Tibial nerve (tissue), 4 donors: ENCODE measurements around the gene RPS8.
"Not testable (repeated sequence)": the region's sequence is repeated elsewhere in the genome, so short reads cannot be mapped to it uniquely, and the experiment has no call there.

Source experiments
- EP300 ChIP-seq, 2 donors: sonication (generic); formaldehyde crosslinking; IDR thresholded peaks; one replicate each; pipeline ENCODE4 v1.6.1; 2017; ENCODE audit warnings: antibody characterized with exemption in 2 of 2, mild to moderate bottlenecking in 1 of 2
- POLR2A ChIP-seq, 2 donors: fragments of 450-650 bp; IDR thresholded peaks; one replicate each; pipeline ENCODE4 v1.6.1; 2017; ENCODE audit warnings: antibody characterized with exemption in 2 of 2, mild to moderate bottlenecking in 2 of 2, moderate library complexity in 2 of 2
- TF ChIP-seq, protein P1 (sequence below), 5 experiments: fragments of 200-600 bp in 3 of 5; fragments of 450-650 bp in 2 of 5; sonication (generic) in 3 of 5; IDR thresholded peaks; one replicate each; pipeline ENCODE4 v1.5.1; 2016 to 2019; ENCODE audit warnings: antibody characterized with exemption in 5 of 5, mild to moderate bottlenecking in 3 of 5, moderate library complexity in 2 of 5

DNA sequence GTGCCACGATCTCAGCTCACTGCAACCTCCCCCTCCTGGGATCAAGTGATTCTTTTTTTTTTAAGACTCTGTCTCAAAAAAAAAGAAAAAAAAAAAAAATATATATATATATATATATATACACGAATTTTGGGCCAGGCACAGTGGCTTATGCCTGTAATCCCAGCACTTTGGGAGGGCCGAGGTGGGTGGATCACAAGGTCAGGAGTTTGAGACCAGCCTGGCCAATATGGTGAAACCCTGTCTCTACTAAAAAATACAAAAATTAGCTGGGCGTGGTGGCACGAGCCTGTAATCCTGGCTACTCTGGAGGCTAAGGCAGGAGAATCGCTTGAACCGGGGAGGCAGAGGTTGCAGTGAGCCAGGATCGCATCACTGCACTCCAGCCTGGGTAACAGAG is 22.5 kb downstream of the RPS8 start:
- TF ChIP-seq, protein P1, sequence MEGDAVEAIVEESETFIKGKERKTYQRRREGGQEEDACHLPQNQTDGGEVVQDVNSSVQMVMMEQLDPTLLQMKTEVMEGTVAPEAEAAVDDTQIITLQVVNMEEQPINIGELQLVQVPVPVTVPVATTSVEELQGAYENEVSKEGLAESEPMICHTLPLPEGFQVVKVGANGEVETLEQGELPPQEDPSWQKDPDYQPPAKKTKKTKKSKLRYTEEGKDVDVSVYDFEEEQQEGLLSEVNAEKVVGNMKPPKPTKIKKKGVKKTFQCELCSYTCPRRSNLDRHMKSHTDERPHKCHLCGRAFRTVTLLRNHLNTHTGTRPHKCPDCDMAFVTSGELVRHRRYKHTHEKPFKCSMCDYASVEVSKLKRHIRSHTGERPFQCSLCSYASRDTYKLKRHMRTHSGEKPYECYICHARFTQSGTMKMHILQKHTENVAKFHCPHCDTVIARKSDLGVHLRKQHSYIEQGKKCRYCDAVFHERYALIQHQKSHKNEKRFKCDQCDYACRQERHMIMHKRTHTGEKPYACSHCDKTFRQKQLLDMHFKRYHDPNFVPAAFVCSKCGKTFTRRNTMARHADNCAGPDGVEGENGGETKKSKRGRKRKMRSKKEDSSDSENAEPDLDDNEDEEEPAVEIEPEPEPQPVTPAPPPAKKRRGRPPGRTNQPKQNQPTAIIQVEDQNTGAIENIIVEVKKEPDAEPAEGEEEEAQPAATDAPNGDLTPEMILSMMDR (IDR thresholded peaks at IDR 0.05) = not testable (repeated sequence)
- not testable (repeated sequence) for TF ChIP-seq POLR2A, EP300 (IDR thresholded peaks at IDR 0.05)
